ENCODE results near the gene FLNB. TPM values are rescaled to one million over a fixed set of nuclear protein-coding genes. Genes with fewer than 3 reads are reported as not detected.

FLNB gene
- total RNA-seq, 1 experiment from 2014 or later: 47.5 TPM

- DNase-seq (ENCODE audit: low read depth): no peak
These were observed 195.3 kb downstream of the FLNB start for GRCh38 chr3:58203541-58203940.

DNA sequence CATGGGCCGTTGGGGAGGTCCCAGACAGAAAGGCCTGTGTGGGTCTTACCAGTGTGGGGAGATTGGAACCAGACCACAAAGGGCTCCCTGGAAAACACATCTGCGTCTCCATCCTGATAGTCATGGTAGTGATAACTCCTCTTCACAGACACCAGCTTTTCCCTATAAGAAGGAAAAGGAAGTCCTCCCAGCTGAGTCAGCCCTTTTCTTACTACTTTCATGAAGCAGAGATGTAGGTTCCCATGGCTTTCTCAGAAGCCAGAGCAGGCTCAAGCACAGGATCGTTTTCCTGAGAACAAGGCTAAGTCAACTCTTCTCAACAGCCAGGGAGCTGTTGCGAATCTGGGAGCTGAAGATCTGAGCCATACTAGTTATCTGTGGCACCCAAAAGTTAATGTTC, 196.5 kb downstream of the FLNB start:
- no peak for DNase-seq (ENCODE audit: low read depth)

DNA sequence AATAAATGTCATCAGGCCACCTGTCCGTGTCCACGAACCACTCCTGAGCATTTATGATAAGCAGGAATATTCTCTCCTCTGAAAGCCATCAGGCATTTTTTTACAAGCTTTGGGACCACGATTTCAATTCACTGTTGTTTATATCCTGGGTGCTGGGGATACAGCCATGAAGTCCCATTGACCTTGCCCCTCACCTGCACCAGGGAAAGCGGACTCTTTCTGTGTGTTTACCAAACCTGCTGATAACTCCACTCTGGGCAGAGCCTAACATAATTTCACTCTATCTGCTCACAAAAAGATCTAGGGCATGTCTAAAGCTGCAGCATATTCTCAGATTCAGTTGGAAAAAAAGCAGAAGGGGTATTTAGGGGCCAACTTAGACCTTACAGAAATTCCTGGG, 197.8 kb downstream of the FLNB start:
- DNase-seq (ENCODE audit: low read depth): no peak

- DNase-seq (ENCODE audit: low read depth): peak; percentile 27
These were observed 198.3 kb downstream of the FLNB start for GRCh38 chr3:58206406-58207011.

DNA sequence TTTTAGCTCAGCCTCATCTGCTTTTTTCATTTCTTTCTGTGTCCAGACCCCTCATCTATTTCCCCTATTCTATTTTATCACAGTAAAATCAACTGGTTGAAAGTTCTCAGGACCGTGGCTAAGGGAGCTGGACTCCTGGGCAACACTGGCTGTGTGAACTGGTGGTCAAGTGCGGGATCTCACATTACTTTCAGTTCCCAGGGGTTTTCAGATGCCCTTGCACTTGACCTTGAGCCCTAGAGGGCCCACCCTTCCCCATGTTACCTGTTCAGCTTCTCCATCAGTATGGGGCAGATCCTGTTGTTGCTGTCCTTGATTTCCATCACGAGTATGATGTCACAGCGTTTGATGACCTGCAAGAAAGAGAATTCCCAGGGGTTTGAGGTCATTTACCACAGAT, 199.7 kb downstream of the FLNB start:
- DNase-seq (ENCODE audit: low read depth): no peak

GRCh38 chr3:58209933-58210332, 201.7 kb downstream of the FLNB start:
- no peak for DNase-seq (ENCODE audit: low read depth)

GRCh38 chr3:58210761-58211460, 202.7 kb downstream of the FLNB start, which contains the start of gene DNASE1L3:
DNASE1L3 (minus strand) TSS chr3:58210972; CDS start chr3:58210906, 66 bp downstream.
- no peak for DNase-seq (ENCODE audit: low read depth)

DNA sequence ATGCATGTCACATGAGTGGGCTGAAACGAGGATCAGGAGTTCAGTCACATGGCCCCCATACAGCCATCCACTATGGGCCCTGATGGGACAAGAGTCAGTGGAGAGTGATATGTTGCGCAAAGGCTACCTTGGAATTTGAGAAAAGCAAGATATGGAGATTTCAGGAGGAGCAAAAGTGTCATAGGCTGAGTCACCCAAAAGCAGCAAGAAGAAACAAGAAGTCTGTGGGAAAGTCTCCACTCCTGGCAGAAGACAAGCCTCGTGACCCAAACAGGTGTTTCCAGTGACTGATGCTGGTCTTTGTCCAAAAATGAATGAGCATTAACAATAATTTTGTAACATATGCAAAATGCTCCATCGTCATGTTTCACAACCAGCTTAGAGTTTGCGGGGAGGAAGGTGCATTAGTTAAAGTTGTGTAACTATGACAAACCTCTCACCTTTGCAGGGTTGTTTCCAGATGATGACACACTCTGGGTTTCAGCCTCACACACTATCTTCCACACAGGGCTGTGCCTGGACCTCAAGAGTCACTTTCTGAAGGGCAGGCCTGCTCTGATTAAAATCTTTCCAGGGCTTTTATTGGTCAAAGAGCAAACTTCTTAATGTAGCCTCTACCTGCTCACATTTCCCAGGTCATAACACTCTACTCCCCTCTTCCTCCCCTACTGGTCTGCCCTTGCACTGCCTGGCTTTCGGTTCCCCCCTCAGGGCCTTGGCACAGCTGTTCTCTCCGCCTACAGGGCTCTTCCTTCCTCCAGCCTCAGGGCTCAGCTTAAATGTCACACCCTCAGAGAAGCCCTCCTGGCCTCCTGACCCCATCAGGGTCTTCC, 206.5 kb downstream of the FLNB start:
- DNase-seq (ENCODE audit: low read depth): peak; percentile 70

DNA sequence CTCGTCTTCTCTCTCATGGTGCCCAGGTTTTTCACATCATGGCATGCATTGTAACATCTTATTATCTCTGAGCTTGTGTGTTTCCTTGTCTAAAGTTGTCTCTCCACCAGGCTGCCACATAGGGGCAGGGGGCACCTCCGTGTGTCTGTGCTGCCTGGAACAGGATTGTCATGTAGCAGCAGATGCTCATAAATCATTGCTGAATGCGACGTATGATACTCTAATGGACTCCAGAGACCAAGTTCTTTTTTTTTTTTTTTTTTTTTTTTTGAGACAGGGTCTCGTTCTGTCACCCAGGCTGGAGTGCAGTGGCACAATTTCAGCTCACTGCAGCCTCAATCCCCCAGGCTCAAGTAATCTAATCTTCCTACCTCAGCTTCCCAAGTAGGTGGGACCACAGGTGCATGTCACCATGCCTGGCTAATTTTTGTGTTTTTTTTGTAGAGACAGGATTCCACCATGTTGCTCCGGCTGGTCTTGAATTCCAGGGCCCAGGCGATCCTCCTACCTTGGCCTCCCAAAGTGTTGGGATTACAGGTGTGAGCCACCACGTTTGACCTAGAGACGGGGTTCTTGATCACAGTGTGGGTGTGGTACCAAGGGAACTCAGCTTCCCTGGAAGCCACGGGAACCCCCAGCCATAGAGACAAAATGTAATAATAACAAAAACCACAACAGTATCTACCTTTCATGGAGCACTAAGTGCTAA, 207.2 kb downstream of the FLNB start:
- DNase-seq (ENCODE audit: low read depth): no peak

DNA sequence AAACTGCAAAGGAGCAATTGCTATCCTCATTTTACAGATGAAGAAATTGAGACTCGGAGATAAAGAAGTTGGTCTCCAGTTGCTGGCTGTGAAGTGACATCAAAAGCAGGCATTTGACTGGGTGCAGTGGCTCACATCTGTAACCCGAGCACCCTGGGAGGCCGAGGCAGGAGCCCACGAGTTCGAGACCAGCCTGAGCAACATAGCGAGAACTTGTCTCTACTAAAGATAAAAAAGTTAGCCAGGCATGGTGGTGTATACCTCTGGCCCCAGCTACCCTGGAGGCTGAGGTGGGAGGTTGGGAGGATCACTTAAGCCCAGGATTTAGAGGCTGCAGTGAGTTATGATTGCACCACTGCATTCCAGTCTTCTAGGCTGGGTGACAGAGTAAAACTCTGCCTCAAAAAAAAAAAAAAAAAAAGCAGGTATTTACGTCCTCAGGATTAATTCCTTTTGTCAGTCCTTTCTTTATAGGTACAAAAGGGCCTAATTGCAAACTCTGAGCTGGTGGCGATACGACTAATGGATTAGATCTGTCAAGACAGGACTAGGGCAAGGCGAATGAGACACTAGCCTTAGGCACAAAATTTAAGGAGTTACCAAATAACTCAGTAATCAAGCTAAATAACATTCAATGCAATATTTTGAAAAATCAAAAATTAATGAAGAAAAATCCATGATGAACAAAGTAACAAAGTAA, 208.4 kb downstream of the FLNB start:
- DNase-seq (ENCODE audit: low read depth): no peak

DNA sequence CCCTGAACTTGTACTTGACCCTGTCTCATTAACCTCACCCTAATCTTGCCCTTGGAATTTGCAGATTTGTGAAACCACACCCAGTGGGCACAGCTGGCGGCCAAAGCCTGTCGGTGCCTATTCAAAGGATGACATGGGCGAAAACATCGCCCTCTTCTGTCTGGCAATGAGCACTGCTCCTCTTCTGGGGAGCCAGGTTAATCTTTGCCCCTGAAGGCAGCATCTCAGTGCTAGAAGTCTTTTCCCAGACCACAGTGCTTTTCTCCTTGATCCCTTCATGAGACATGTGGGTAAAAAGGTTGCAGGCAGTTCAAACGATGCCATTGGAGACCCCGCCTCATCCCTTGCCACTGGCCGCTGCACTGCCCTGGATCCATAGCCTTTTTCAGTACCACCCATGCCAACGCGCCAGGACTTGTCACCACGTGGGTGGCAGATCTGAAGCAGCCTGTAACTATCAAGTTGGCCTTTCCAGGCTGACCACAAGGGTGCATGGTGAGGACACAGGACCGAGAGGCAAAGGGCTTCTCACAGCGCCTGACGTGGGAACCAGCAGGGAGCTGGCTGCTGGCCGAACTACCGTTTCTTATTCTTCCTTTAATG, 209.1 kb downstream of the FLNB start:
- peak; percentile 82 for DNase-seq (ENCODE audit: low read depth)

GRCh38 chr3:58218904-58219303, 210.7 kb downstream of the FLNB start:
- no peak for DNase-seq (ENCODE audit: low read depth)

Other genes starting within 250 kb of the FLNB start
- gene DNASE1L3, start 202.6 kb downstream of the FLNB start, total RNA-seq (2014; rRNA removed): not detected in 2 replicates
- 10.2 and 11.0 TPM in 2 replicates for gene ABHD6, start 229.4 kb downstream of the FLNB start, total RNA-seq (2014; rRNA removed)